ENCODE data around the gene PRPF31.

The PRPF31 gene

GRCh38 chr19:54108496-54108895 is 7.1 kb upstream of the PRPF31 start:
- no peak for DNase-seq (ENCODE audit: low read depth in 2 of 2)

DNA sequence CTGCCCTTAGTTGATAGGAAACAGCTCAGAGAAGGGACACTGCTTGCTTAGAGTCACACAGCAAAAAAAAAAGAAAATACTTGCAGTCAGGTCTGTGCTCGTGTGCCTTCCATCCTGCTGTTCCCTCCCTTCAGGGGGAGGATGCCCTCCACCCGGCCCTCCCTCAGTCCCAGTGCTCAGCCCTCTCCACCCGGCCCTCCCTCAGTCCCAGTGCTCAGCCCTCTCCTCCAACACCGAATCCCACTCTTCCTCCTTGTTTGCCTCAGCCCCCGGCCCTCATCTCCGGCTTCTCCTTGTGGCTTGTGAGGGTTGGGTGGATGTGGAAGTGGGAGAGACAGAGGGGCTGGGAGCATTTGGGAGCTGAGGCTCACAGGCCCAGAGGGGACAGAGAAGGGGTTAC is 5.9 kb upstream of the PRPF31 start:
- DNase-seq (ENCODE audit: low read depth in 2 of 2) = no peak

DNA sequence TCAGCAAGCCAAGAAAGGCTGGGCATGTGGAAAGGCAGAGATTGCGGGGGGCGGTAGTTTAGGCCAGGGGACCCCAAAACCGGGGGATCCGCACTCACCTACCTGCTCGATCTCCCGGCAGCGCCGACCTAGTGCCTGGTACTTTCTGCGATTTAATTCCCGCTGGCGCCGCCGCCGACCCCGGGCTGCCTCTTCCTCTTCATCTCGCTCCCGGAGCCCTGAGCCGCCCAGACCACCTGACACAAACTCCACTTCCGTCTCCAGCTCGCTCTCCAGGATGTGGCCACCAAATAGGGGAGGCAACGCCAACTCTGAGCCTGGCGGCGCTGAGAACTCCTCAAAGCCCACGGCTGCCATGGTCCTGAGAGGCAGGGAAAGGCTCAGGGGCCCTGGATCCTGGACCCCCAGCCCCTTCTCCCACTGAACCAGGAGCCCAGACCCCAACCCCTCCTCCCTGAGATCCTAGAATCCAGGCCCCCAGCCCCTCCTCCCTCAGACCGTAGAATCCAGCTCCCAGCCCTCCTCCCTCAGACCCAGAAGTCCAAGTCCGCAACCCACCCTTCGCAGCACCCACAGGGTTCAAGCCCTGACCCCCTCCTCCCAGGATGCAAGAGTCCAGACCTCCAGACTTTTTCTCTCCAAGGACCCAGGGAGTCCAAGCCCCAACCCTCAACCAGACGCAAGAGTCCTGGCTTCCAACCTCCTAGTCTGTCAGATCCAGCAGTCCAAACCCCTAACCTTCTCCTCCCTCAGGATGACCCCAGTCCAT is 1.0 kb upstream of the PRPF31 start:
- DNase-seq (ENCODE audit: low read depth in 2 of 2) = peak; percentile 33 to 43

GRCh38 chr19:54121259-54121658 is 5.7 kb downstream of the PRPF31 start:
- DNase-seq (ENCODE audit: low read depth in 2 of 2) = no peak

DNA sequence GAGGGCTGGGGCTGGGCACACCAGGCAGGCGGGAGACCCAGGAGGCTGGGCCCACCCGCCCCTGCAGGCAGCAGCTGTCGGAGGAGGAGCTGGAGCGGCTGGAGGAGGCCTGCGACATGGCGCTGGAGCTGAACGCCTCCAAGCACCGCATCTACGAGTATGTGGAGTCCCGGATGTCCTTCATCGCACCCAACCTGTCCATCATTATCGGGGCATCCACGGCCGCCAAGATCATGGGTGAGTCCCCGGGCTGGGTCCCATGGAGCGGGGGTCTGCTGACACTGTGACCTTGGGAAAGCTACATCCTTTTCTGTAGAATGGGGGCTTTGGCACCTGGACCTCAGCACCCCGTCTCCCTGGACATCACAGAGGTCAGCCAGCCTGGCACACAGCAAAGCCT is 8.1 kb downstream of the PRPF31 start:
- no peak for DNase-seq (ENCODE audit: low read depth in 2 of 2)

- no peak for DNase-seq (ENCODE audit: low read depth in 2 of 2)
These were observed 8.8 kb downstream of the PRPF31 start for GRCh38 chr19:54124393-54124792.

GRCh38 chr19:54125713-54126112 is 10.2 kb downstream of the PRPF31 start:
- no peak for DNase-seq (ENCODE audit: low read depth in 2 of 2)

DNA sequence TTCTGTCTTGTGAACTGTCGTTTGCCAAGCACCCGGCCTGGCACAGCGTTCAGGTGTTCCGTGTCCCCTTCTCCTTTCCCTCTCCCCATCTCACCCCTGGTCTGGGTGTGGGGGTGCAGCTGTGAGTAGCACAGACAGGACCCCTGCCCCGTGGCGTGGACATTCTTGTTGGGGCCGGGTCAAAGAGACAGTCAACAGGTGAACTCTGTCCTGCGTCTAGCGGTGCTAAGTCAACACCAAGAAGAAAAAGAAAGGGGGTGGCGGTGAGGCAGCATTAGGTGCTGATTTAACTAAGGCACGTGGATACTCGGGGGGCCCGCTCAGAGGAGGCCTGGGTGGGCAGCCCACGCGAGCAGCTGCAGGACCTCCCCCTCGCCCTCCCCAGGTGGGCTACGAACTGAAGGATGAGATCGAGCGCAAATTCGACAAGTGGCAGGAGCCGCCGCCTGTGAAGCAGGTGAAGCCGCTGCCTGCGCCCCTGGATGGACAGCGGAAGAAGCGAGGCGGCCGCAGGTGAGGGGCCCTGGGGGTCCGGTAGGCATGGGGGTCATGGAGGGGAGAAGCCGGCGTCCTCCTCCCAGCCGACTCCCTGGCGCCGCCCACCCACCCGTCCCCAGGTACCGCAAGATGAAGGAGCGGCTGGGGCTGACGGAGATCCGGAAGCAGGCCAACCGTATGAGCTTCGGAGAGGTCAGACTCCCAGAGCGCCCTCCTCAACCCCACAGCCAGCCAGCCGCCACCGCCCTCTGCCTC is 12.3 kb downstream of the PRPF31 start:
- DNase-seq (ENCODE audit: low read depth in 2 of 2) = no peak

DNA sequence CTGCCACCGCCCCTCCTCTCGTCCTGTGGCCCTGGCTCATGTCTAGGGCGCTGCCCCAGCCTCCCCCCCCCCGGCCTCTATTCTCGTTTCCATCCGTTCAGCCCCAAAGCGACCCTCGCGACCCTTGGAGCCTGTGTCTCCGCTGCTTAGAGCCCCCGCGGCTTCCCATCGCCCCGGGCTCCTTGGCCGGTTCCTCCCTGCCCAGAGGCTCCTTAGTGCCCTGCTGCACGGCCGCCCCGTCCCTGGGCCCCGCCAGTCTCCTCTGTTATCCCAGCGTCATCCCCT is 12.8 kb downstream of the PRPF31 start:
- no peak for DNase-seq (ENCODE audit: low read depth in 2 of 2)

DNA sequence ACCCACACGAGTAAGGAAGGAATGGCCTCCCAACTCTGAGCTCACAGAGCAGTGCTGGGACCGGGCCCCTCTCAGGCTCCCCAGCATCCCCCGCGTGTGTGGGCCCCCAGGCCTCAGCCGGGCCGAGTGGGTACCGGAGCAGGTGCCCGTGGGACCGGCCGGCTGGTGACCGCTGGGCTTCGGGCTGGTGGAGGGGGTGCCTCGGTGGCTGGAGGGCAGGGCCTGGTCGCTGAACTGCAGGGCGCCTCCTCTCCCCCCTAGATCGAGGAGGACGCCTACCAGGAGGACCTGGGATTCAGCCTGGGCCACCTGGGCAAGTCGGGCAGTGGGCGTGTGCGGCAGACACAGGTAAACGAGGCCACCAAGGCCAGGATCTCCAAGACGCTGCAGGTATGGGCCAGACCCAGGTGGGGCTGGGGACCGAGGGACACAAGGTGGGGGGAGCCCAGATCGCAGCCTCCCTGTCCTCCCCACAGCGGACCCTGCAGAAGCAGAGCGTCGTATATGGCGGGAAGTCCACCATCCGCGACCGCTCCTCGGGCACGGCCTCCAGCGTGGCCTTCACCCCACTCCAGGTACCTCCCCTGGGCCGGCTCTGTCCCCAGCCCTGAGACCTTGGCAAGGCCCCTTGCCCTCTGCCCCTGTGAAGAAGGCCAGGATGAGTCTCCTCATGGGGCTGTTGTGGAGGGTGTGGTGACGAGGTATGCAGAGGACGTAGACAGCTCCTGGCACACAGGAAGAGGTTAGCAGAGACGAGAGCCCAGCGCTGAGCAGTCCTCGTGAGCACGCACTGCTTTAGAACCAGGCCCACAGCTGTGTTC is 13.5 kb downstream of the PRPF31 start:
- no peak for DNase-seq (ENCODE audit: low read depth in 2 of 2)

DNA sequence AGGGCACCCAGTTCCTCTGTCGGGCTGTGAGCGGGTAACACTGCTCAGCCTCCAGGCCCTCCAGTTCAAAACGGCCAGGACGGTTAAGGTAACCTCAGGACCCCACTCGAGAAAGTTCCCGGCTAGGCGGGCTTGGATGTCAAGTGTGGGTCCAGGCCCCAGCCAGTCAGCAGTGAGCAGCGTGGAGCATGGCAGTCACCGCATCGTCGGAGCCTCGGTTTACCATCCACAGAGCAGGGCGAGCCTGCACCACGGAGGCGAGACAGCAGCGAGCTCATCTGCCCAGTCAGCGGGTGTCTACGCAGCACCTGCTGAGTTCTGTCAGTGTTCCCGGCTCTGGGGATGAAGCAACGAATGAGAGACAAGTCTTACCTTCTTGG is 14.1 kb downstream of the PRPF31 start:
- DNase-seq (ENCODE audit: low read depth in 2 of 2) = no peak

DNA sequence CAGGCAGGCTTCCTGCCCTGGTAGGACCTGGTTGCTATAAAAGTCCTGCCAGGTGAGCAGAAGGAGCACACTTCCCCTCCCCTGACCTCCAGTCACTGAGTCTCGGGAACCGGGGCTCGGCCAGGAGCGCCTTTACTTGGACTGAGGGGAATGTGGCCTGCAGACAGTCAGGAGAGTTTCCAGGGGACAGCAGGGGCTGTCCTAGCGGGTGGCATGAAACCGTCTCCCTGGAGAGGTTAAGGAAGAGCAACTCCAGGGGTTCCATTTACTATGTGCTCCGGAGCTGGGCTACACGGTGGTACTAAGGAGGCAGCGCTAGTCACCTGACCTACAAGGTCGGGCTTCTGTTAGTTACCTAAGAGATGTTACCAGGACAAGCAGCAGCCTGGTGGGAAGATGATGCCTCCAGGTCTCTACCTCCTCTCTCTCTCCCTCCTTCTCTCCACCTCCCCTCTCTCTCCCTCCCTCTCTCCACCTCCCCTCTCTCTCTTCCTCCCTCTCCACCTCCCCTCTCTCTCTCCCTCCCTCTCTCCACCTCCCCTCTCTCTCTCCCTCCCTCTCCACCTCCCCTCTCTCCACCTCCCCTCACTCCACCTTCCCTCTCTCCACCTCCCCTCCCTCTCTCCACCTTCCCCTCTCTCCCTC is 17.9 kb downstream of the PRPF31 start:
- no peak for DNase-seq (ENCODE audit: low read depth in 2 of 2)

DNA sequence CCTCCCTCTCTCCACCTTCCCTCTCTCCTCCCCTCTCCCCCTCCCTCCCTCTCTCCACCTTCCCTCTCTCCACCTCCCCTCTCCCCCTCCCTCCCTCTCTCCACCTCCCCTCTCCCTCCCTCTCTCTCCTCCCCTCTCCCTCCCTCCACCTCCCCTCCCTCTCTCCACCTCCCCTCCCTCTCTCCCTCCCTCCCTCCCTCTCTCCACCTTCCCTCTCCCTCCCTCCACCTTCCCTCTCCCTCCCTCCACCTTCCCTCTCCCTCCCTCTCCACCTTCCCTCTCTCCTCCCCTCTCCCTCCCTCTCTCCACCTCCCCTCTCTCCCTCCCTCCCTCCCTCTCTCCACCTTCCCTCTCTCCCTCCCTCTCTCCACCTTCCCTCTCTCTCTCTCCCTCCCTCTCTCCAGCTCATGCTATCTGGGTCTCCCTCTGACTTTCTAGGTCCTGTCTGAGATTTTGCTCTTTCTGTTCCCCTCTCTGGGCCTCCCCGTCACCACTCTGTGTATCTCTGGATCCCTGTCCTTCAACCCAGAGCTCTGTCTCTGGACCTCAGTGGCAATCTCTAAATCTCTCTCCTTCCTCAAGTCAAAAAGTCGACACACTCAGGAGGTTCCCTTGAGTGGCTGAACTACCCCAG is 18.5 kb downstream of the PRPF31 start:
- DNase-seq (ENCODE audit: low read depth in 2 of 2) = no peak

DNA sequence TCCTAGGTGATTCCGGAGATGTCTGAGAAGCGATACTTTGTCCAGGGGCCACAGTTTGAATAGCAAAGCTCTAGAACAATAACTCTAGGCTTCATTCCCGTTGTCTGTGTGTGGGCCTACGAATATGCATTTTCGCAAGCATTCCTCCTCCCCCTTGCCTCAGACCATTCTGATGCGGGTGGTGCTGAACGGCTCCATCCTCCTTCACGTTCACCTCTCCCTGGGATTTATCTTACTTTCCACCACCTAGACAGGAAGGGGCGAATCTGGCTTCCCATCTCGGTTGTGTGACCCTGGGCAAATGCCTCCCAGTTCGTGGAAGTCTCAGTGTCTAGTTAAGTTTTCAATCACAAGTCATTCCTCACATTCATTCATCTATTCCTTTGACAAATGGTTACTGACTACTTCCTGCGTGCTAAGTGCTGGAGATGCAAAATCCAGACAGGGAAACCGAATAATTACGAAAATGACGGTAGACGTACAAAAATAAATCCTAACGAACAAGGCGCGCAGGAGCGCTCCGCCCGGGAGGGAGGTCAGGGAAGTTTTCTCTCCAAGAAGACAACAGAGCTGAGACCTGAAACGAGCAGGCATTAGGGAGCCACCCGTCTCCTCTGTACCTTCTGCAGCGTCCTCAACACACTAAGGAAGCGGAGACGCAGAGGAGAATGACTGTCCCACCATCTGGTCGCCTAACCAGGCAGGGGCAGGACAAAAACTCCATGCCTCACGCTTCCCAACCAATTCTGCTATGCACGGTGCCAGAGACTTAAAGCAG is 20.7 kb downstream of the PRPF31 start:
- DNase-seq (ENCODE audit: low read depth in 2 of 2) = no peak

DNA sequence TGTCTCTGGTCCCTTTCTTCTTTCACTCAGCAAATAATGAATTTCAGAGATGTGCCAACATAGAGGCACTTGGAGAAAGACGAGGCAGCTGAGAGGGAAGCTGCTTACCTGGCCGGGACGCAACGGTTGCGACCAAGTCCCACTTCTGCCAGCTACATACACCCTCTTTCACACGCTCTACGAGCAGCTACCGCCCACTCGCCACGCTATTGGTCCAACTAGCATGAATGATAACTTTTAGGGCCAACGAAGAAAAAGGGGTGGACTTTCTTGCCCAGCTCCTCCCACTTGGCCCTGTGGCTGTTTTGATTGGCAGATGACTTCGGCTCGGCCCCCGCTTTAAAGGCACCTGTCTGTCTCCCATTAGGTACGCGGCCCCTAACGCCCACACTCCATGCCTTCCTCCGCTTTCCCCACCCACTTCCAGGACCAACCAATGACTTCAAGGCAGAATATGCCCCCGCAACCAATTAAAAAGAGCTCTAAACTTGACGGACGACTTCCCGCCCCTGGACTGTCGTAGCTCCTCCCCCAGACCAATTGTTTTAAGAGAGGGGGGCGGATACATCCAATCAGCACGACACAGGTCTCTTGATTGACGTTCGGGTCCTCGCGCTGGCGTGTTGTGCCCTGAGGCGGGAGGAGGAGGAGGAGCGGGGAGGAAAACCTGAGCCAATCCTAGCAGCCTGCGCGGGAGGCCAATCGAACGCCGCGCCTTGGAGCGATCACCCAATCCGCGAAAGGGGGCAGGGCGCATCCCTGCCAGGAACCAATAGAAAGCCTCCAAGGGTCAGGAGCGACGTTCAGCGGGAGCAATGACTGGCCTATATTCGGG is 21.5 kb downstream of the PRPF31 start:
- peak; percentile 99 for DNase-seq (ENCODE audit: low read depth in 2 of 2)

GRCh38 chr19:54137699-54138488 is 22.3 kb downstream of the PRPF31 start, which contains the start of gene CNOT3:
CNOT3 (plus strand) TSS chr19:54137762; CDS start chr19:54142979, 5,217 bp downstream.
- peak; percentile 13 to 25 for DNase-seq (ENCODE audit: low read depth in 2 of 2)

DNA sequence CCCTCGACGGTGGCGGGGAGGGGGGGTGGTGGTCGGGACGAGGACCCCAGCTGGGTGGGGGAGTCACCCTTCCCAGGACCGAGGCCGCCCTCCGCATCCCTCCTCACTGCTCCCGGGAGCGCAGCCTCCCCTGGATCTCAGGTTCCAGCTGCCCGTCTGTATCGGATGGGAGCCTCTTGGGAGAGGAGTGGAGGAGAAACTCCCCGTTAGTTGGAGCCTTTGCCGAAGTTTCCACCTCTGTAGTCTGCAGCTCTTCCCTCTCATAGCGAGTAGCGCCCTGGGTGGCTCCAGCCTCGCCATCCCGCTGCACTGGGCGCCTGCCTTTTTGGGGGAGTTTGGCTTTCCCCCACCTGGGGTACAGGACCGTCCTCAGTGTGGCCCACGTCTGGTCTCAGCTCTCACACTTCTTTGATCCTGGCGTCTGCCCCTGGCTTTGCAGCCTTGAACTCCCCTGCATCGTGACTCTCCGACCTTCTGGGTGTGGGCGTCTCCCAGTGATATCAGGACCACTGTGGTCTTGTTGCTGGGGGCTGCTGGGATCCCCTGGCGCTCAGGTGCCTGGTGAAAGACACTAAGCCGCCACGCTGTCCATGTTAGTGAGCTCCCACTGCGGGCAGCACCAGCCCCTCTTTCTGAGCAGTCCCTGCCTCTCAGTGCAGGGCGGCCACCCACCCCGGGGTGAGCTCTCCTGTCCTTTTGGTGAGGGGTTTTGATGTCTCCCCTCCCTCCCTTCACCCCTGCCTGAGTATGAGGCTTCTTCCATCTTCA is 23.1 kb downstream of the PRPF31 start:
- peak; percentile 33 to 38 for DNase-seq (ENCODE audit: low read depth in 2 of 2)

GRCh38 chr19:54141356-54141755 is 25.8 kb downstream of the PRPF31 start:
- no peak for DNase-seq (ENCODE audit: low read depth in 2 of 2)

Data from stimulated activated CD8-positive, alpha-beta memory T cell treated with anti-CD3 and anti-CD28 coated beads, Interleukin-15, amount 100 ng/mL, for 48 hours (primary cell).